Activated naive CD4-positive, alpha-beta T cell treated with anti-CD3 and anti-CD28 coated beads for 36 hours (primary cell): ENCODE results near the gene SAT1. TPM values are rescaled to one million over a fixed set of nuclear protein-coding genes. Genes with fewer than 3 reads are reported as not detected.

Experiments used
- total RNA-seq, 2 experiments: library from RNA; stranded (reverse); gene quantifications; one replicate each; pipeline ENCODE4 v1.2.3, GENCODE V29; 2021

Gene SAT1
- total RNA-seq, 2 experiments from 2014 or later = 629 to 649 TPM

Other genes starting within 250 kb of the SAT1 start
- gene PRDX4, start 115.7 kb upstream of the SAT1 start, total RNA-seq = 10 to 100 TPM; 39.6 to 40.0 TPM
- 10 to 100 TPM; 46.8 to 49.7 TPM for gene ACOT9, start 39.9 kb upstream of the SAT1 start, total RNA-seq
- 10 to 100 TPM; 41.3 to 49.5 TPM for gene APOO, start 124.8 kb downstream of the SAT1 start, total RNA-seq
- under 1 TPM in 1 of 2 experiments, not detected in 1; 0.20 TPM for gene CXorf58, start 124.8 kb downstream of the SAT1 start, total RNA-seq
- 10 to 100 TPM; 20.6 to 21.5 TPM for gene KLHL15, start 244.0 kb downstream of the SAT1 start, total RNA-seq